Upper lobe of left lung (tissue), 4 donors: ENCODE measurements around the gene DIP2C.

Experiments
- POLR2A ChIP-seq, 4 donors: fragments of 450-650 bp; IDR thresholded peaks; one replicate each; pipeline ENCODE4 v1.5.1; 2016 to 2017; ENCODE audit warnings: antibody characterized with exemption in 4 of 4, mild to moderate bottlenecking in 2 of 4
- POLR2AphosphoS5 ChIP-seq, 2 donors: sonication (generic); formaldehyde crosslinking; IDR thresholded peaks; one replicate each; pipeline ENCODE4 v1.5.1; 2017; ENCODE audit warnings: antibody characterized with exemption in 2 of 2
- TF ChIP-seq, protein P1 (sequence below), 6 experiments: fragments of 450-650 bp in 4 of 6; fragments of 200-600 bp in 2 of 6; sonication (generic) in 2 of 6; IDR thresholded peaks; one replicate each; pipeline ENCODE4 v1.5.1; 2016 to 2019; ENCODE audit warnings: antibody characterized with exemption in 6 of 6

GRCh38 chr10:480498-480927 lies 209.0 kb downstream of the DIP2C start:
- TF ChIP-seq POLR2AphosphoS5 (IDR thresholded peaks at IDR 0.05), result no peak
- no peak for TF ChIP-seq POLR2A (IDR thresholded peaks at IDR 0.05)
- TF ChIP-seq, protein P1, sequence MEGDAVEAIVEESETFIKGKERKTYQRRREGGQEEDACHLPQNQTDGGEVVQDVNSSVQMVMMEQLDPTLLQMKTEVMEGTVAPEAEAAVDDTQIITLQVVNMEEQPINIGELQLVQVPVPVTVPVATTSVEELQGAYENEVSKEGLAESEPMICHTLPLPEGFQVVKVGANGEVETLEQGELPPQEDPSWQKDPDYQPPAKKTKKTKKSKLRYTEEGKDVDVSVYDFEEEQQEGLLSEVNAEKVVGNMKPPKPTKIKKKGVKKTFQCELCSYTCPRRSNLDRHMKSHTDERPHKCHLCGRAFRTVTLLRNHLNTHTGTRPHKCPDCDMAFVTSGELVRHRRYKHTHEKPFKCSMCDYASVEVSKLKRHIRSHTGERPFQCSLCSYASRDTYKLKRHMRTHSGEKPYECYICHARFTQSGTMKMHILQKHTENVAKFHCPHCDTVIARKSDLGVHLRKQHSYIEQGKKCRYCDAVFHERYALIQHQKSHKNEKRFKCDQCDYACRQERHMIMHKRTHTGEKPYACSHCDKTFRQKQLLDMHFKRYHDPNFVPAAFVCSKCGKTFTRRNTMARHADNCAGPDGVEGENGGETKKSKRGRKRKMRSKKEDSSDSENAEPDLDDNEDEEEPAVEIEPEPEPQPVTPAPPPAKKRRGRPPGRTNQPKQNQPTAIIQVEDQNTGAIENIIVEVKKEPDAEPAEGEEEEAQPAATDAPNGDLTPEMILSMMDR (IDR thresholded peaks at IDR 0.05), result no peak
